Measurements from ENCODE around the gene POPDC3. TPM values are rescaled to one million over a fixed set of nuclear protein-coding genes. Genes with fewer than 3 reads are reported as not detected.

POPDC3 gene
- total RNA-seq, 1 experiment from 2014 or later: 5.7 TPM

DNA sequence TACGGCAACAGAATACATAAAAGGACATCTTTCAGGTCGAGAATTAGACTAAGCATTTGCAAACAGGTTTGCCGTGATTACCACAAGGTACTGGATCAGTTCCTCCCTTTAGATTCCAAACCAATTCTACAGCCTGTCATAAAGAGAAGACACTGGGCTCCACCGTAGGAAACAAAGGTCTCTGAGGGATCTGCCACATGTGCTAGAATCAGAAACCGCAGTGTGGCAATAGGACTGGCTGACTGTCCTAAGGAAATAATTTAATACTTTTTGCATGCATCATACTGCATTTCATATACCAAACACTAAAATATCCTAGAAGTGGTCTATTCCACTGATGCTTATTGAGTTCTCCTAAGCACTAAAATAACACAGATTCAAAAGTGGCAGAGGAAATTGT lies 59.2 kb downstream of the POPDC3 start:
- H3K9me3 ChIP-seq (ENCODE audit: control insufficient read depth, low read depth, low read length): no peaks in the 10 kb centered on the region
- no peak overlapping the region for H3K4me2 ChIP-seq (ENCODE audit: insufficient read depth, insufficient read length, low read length)
- no peak overlapping the region for H2AK5ac ChIP-seq (ENCODE audit: insufficient read length, low read length)
- no peak overlapping the region for H3K14ac ChIP-seq (ENCODE audit: insufficient read depth, low read length)
- H2BK5ac ChIP-seq (ENCODE audit: insufficient read length, low read length): no peak overlapping the region
- no peak overlapping the region for H4K8ac ChIP-seq (replicated peaks; ENCODE audit: insufficient read length, low read depth, low read length)
- no peak overlapping the region for H4K5ac ChIP-seq (ENCODE audit: insufficient read length, low read depth, low read length)
- Mint-ChIP-seq H3K27ac (no peak overlapping the region), H3K36me3 (ENCODE audit: insufficient read depth in 1 of 3, low read depth in 3 of 3) (peaks cover 2 to 7% (median 7%) of the 10 kb centered on the region in 3 experiments), H3K4me3 (no peak overlapping the region), H3K9me3 (no peaks in the 10 kb centered on the region; a peak in 1 of 5 replicates), H3K4me1 (peaks cover 14 to 17% of the 10 kb centered on the region in 2 experiments), H3K27me3 (ENCODE audit: low read depth) (no peaks in the 10 kb centered on the region)
- H3K23me2 ChIP-seq (ENCODE audit: insufficient read length, low read depth, low read length, poor library complexity, severe bottlenecking): no peaks in the 10 kb centered on the region
- H3K23ac ChIP-seq (ENCODE audit: insufficient read length, low read depth, low read length): no peak overlapping the region
- no peak overlapping the region for H3K56ac ChIP-seq (ENCODE audit: insufficient read length, low read depth, low read length)
- H3K27ac ChIP-seq (ENCODE audit: insufficient read length, low read depth, low read length): no peak overlapping the region
- no peaks in the 10 kb centered on the region for H4K20me1 ChIP-seq (ENCODE audit: control insufficient read depth, insufficient read depth, insufficient read length)
- no peaks in the 10 kb centered on the region for H3K79me2 ChIP-seq (ENCODE audit: insufficient read depth, low read length)
- H3K79me1 ChIP-seq (ENCODE audit: insufficient read depth, low read depth, low read length, poor library complexity, severe bottlenecking): no peaks in the 10 kb centered on the region
- TF ChIP-seq, protein P1, sequence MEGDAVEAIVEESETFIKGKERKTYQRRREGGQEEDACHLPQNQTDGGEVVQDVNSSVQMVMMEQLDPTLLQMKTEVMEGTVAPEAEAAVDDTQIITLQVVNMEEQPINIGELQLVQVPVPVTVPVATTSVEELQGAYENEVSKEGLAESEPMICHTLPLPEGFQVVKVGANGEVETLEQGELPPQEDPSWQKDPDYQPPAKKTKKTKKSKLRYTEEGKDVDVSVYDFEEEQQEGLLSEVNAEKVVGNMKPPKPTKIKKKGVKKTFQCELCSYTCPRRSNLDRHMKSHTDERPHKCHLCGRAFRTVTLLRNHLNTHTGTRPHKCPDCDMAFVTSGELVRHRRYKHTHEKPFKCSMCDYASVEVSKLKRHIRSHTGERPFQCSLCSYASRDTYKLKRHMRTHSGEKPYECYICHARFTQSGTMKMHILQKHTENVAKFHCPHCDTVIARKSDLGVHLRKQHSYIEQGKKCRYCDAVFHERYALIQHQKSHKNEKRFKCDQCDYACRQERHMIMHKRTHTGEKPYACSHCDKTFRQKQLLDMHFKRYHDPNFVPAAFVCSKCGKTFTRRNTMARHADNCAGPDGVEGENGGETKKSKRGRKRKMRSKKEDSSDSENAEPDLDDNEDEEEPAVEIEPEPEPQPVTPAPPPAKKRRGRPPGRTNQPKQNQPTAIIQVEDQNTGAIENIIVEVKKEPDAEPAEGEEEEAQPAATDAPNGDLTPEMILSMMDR (conservative IDR thresholded peaks at IDR 0.05): no peak
- WGBS (ENCODE audit: extremely low coverage, insufficient read length, low lambda C conversion rate): no CpG with 5 or more reads among the region's 5 CpGs
- no peak overlapping the region for H2BK15ac ChIP-seq (ENCODE audit: low read depth, low read length)
- H3K9ac ChIP-seq (ENCODE audit: extremely low read depth, insufficient read length, low read length): no peak overlapping the region
- peaks cover 2% of the 10 kb centered on the region; the same call in 1 of the 2 replicates for H3K4me1 ChIP-seq (ENCODE audit: insufficient read depth, low read length)
- no peak overlapping the region for H3T11ph ChIP-seq (ENCODE audit: low read length)
- no peak overlapping the region for H3K18ac ChIP-seq (ENCODE audit: insufficient read length, low read depth, low read length)
- H3K27me3 ChIP-seq (ENCODE audit: insufficient read depth, low read length): no peaks in the 10 kb centered on the region
- DNase-seq: no peak
- H2BK20ac ChIP-seq (ENCODE audit: low read depth, low read length, poor library complexity, severe bottlenecking): no peak overlapping the region
- H2AFZ ChIP-seq (ENCODE audit: low read length): no peak overlapping the region
- no peak overlapping the region for H2BK12ac ChIP-seq (ENCODE audit: insufficient read length, low read depth, low read length)
- H4K91ac ChIP-seq (ENCODE audit: insufficient read length, low read depth, low read length): no peak overlapping the region
- no peak overlapping the region for H2BK120ac ChIP-seq (ENCODE audit: low read depth, low read length, poor library complexity, severe bottlenecking)
- no peak overlapping the region for H3K4ac ChIP-seq (ENCODE audit: low read depth, low read length)
